ENCODE results near the gene ZC3H18. TPM values are rescaled to one million over a fixed set of nuclear protein-coding genes. Genes with fewer than 3 reads are reported as not detected.
A peak's percentile ranks its signal among the peaks of the same experiment; 100 is the strongest.

Gene ZC3H18
- total RNA-seq, 5 donors from 2014 or later (not counting 1 experiment from before 2014, with no cell fraction given), result 87.0 to 111 (median 91.5) TPM

GRCh38 chr16:88535191-88535856 lies 34.9 kb upstream of the ZC3H18 start:
- Histone ChIP-seq H3K9me3 (no peaks in the 10 kb centered on the region), H3K27me3 (replicated peaks in 1 of 2; ENCODE audit: control insufficient read depth in 2 of 2, extremely low read depth in 1 of 2, insufficient read depth in 2 of 2, low read length in 1 of 2) (peaks cover 0 to 23% of the 10 kb centered on the region in 2 experiments), H3K4me1 (ENCODE audit: control insufficient read depth in 1 of 2, extremely low read depth in 1 of 2, insufficient read depth in 2 of 2, low read length in 2 of 2) (peaks cover 0 to 33% of the 10 kb centered on the region in 2 experiments), H3K36me3 (ENCODE audit: control insufficient read depth in 2 of 2, extremely low read depth in 1 of 2, insufficient read depth in 1 of 2, low read length in 1 of 2) (peaks cover 0 to 6% of the 10 kb centered on the region in 2 donors), H3K4me3 (ENCODE audit: control insufficient read depth in 1 of 2, extremely low read depth in 1 of 2, low read length in 1 of 2) (peak overlapping the region; percentile 26 to 28), H3K27ac (ENCODE audit: low read length) (no peak overlapping the region)
- peaks cover 6 to 17% (median 10%) of the 10 kb centered on the region in 3 donors for H3K4me1 Mint-ChIP-seq
- DNase-seq (no peak), ATAC-seq (replicated peaks in 1 of 4) (no peak)
- peak overlapping the region; percentile 68 to 78 (median 73) for H3K4me3 Mint-ChIP-seq
- H3K9me3 Mint-ChIP-seq, result no peaks in the 10 kb centered on the region
- H3K27ac Mint-ChIP-seq, result peak overlapping the region; percentile 77 to 85
- WGBS (ENCODE audit: insufficient coverage), result 97% methylated on average over 12 of the region's 22 CpGs
- H3K36me3 Mint-ChIP-seq, result no peaks in the 10 kb centered on the region
- H3K27me3 Mint-ChIP-seq, result peaks cover 0 to 4% of the 10 kb centered on the region in 2 donors
- CTCF ChIA-PET, result no interaction called here
- POLR2A ChIA-PET, result no interaction called here

GRCh38 chr16:88535857-88536222 lies 34.4 kb upstream of the ZC3H18 start:
- POLR2A ChIA-PET, result no interaction called here
- WGBS (ENCODE audit: insufficient coverage), result 94% methylated on average over 8 of the region's 9 CpGs

GRCh38 chr16:88536510-88536909 lies 33.7 kb upstream of the ZC3H18 start:
- Mint-ChIP-seq H3K4me3 (peak overlapping the region in 2 of 3 donors; percentile 73 to 78), H3K36me3 (no peaks in the 10 kb centered on the region), H3K9me3 (no peaks in the 10 kb centered on the region), H3K27ac (peak overlapping the region in 1 of 2 donors; percentile 28), H3K27me3 (peaks cover 0 to 11% of the 10 kb centered on the region in 2 donors), H3K4me1 (peaks cover 6 to 17% (median 10%) of the 10 kb centered on the region in 3 donors)
- no peak for ATAC-seq (replicated peaks in 1 of 4)
- Histone ChIP-seq H3K27ac (ENCODE audit: low read length) (no peak overlapping the region), H3K36me3 (ENCODE audit: control insufficient read depth in 2 of 2, extremely low read depth in 1 of 2, insufficient read depth in 1 of 2, low read length in 1 of 2) (peaks cover 0 to 6% of the 10 kb centered on the region in 2 donors), H3K4me3 (ENCODE audit: control insufficient read depth in 1 of 2, extremely low read depth in 1 of 2, low read length in 1 of 2) (no peak overlapping the region), H3K9me3 (no peaks in the 10 kb centered on the region), H3K4me1 (ENCODE audit: control insufficient read depth in 1 of 2, extremely low read depth in 1 of 2, insufficient read depth in 2 of 2, low read length in 2 of 2) (peaks cover 0 to 40% of the 10 kb centered on the region in 2 experiments), H3K27me3 (replicated peaks in 1 of 2; ENCODE audit: control insufficient read depth in 2 of 2, extremely low read depth in 1 of 2, insufficient read depth in 2 of 2, low read length in 1 of 2) (peaks cover 0 to 34% of the 10 kb centered on the region in 2 experiments)
- ChIA-PET CTCF (no interaction called here), POLR2A (interaction anchor here in 1 of 2 donors (0.6 kb wide), 1 partner anchor 580 kb away, joined by 3 read pairs; no protein-coding TSS in a partner anchor)
- no peak for DNase-seq
- 91% methylated on average over 11 of the region's 11 CpGs for WGBS (ENCODE audit: insufficient coverage)

More at GRCh38 chr16:88535857-88536222, 34.4 kb upstream of the ZC3H18 start:
- Mint-ChIP-seq H3K36me3 (no peaks in the 10 kb centered on the region), H3K9me3 (no peaks in the 10 kb centered on the region), H3K27me3 (peaks cover 0 to 6% of the 10 kb centered on the region in 2 donors), H3K4me3 (peak overlapping the region; percentile 67 to 78 (median 73)), H3K4me1 (peaks cover 6 to 17% (median 10%) of the 10 kb centered on the region in 3 donors), H3K27ac (peak overlapping the region; percentile 77 to 85)
- no peak overlapping the region for H3K27ac ChIP-seq (ENCODE audit: low read length)
- H3K4me3 ChIP-seq (ENCODE audit: control insufficient read depth in 1 of 2, extremely low read depth in 1 of 2, low read length in 1 of 2), result no peak overlapping the region
- CTCF ChIA-PET, result no interaction called here
- H3K4me1 ChIP-seq (ENCODE audit: control insufficient read depth in 1 of 2, extremely low read depth in 1 of 2, insufficient read depth in 2 of 2, low read length in 2 of 2), result peaks cover 0 to 37% of the 10 kb centered on the region in 2 experiments
- peaks cover 0 to 28% of the 10 kb centered on the region in 2 experiments for H3K27me3 ChIP-seq (replicated peaks in 1 of 2; ENCODE audit: control insufficient read depth in 2 of 2, extremely low read depth in 1 of 2, insufficient read depth in 2 of 2, low read length in 1 of 2)
- H3K36me3 ChIP-seq (ENCODE audit: control insufficient read depth in 2 of 2, extremely low read depth in 1 of 2, insufficient read depth in 1 of 2, low read length in 1 of 2), result peaks cover 0 to 6% of the 10 kb centered on the region in 2 donors
- H3K9me3 ChIP-seq, result no peaks in the 10 kb centered on the region
- ATAC-seq (replicated peaks in 1 of 4), result no peak
- DNase-seq, result no peak

- peaks cover 0 to 6% of the 10 kb centered on the region in 2 donors for H3K36me3 ChIP-seq (ENCODE audit: control insufficient read depth in 2 of 2, extremely low read depth in 1 of 2, insufficient read depth in 1 of 2, low read length in 1 of 2)
- peaks cover 0 to 40% of the 10 kb centered on the region in 2 experiments for H3K4me1 ChIP-seq (ENCODE audit: control insufficient read depth in 1 of 2, extremely low read depth in 1 of 2, insufficient read depth in 2 of 2, low read length in 2 of 2)
- WGBS (ENCODE audit: insufficient coverage), result 91% methylated on average over 28 of the region's 31 CpGs
- no peaks in the 10 kb centered on the region for H3K9me3 ChIP-seq
- ChIA-PET CTCF (no interaction called here), POLR2A (interaction anchor here in 1 of 2 donors (0.6 kb wide), 1 partner anchor 581 kb away, joined by 3 read pairs; no protein-coding TSS in a partner anchor)
- no peaks in the 10 kb centered on the region for H3K9me3 Mint-ChIP-seq
- no peak overlapping the region for H3K4me3 ChIP-seq (ENCODE audit: control insufficient read depth in 1 of 2, extremely low read depth in 1 of 2, low read length in 1 of 2)
- no peak overlapping the region for H3K27ac Mint-ChIP-seq
- H3K4me3 Mint-ChIP-seq, result no peak overlapping the region
- no peak for ATAC-seq (replicated peaks in 1 of 4)
- DNase-seq, result no peak
- H3K36me3 Mint-ChIP-seq, result no peaks in the 10 kb centered on the region
- peaks cover 0 to 41% of the 10 kb centered on the region in 2 experiments for H3K27me3 ChIP-seq (replicated peaks in 1 of 2; ENCODE audit: control insufficient read depth in 2 of 2, extremely low read depth in 1 of 2, insufficient read depth in 2 of 2, low read length in 1 of 2)
- H3K27me3 Mint-ChIP-seq, result peaks cover 0 to 11% of the 10 kb centered on the region in 2 donors
- peaks cover 6 to 17% (median 10%) of the 10 kb centered on the region in 3 donors for H3K4me1 Mint-ChIP-seq
- no peak overlapping the region for H3K27ac ChIP-seq (ENCODE audit: low read length)
Measured at GRCh38 chr16:88536971-88537751, 33.0 kb upstream of the ZC3H18 start.

- Mint-ChIP-seq H3K36me3 (no peaks in the 10 kb centered on the region), H3K27ac (no peak overlapping the region), H3K27me3 (peaks cover 0 to 11% of the 10 kb centered on the region in 2 donors), H3K9me3 (no peaks in the 10 kb centered on the region), H3K4me1 (peaks cover 6 to 17% (median 10%) of the 10 kb centered on the region in 3 donors), H3K4me3 (no peak overlapping the region)
- no peak overlapping the region for H3K27ac ChIP-seq (ENCODE audit: low read length)
- H3K9me3 ChIP-seq, result no peaks in the 10 kb centered on the region
- peaks cover 0 to 40% of the 10 kb centered on the region in 2 experiments for H3K4me1 ChIP-seq (ENCODE audit: control insufficient read depth in 1 of 2, extremely low read depth in 1 of 2, insufficient read depth in 2 of 2, low read length in 2 of 2)
- no peak for ATAC-seq (replicated peaks in 1 of 4)
- ChIA-PET CTCF (no interaction called here), POLR2A (no interaction called here)
- peaks cover 0 to 3% of the 10 kb centered on the region in 2 donors for H3K36me3 ChIP-seq (ENCODE audit: control insufficient read depth in 2 of 2, extremely low read depth in 1 of 2, insufficient read depth in 1 of 2, low read length in 1 of 2)
- WGBS (ENCODE audit: insufficient coverage), result 78% methylated on average over 4 of the region's 4 CpGs
- no peak for DNase-seq
- H3K4me3 ChIP-seq (ENCODE audit: control insufficient read depth in 1 of 2, extremely low read depth in 1 of 2, low read length in 1 of 2), result no peak overlapping the region
- peaks cover 0 to 48% of the 10 kb centered on the region in 2 experiments for H3K27me3 ChIP-seq (replicated peaks in 1 of 2; ENCODE audit: control insufficient read depth in 2 of 2, extremely low read depth in 1 of 2, insufficient read depth in 2 of 2, low read length in 1 of 2)
Measured at GRCh38 chr16:88537859-88538258, 32.3 kb upstream of the ZC3H18 start.

GRCh38 chr16:88538366-88539060 lies 31.7 kb upstream of the ZC3H18 start:
- peaks cover 6 to 17% (median 10%) of the 10 kb centered on the region in 3 donors for H3K4me1 Mint-ChIP-seq
- ATAC-seq (replicated peaks in 1 of 4) (no peak), DNase-seq (no peak)
- Histone ChIP-seq H3K27ac (ENCODE audit: low read length) (no peak overlapping the region), H3K4me3 (ENCODE audit: control insufficient read depth in 1 of 2, extremely low read depth in 1 of 2, low read length in 1 of 2) (no peak overlapping the region), H3K36me3 (ENCODE audit: control insufficient read depth in 2 of 2, extremely low read depth in 1 of 2, insufficient read depth in 1 of 2, low read length in 1 of 2) (peaks cover 0 to 3% of the 10 kb centered on the region in 2 donors), H3K4me1 (ENCODE audit: control insufficient read depth in 1 of 2, extremely low read depth in 1 of 2, insufficient read depth in 2 of 2, low read length in 2 of 2) (peaks cover 0 to 40% of the 10 kb centered on the region in 2 experiments), H3K9me3 (no peaks in the 10 kb centered on the region), H3K27me3 (replicated peaks in 1 of 2; ENCODE audit: control insufficient read depth in 2 of 2, extremely low read depth in 1 of 2, insufficient read depth in 2 of 2, low read length in 1 of 2) (peaks cover 0 to 50% of the 10 kb centered on the region in 2 experiments)
- WGBS (ENCODE audit: insufficient coverage), result 67% methylated on average over 17 of the region's 23 CpGs
- ChIA-PET CTCF (no interaction called here), POLR2A (no interaction called here)
- H3K27ac Mint-ChIP-seq, result no peak overlapping the region
- peaks cover 2 to 4% (median 3%) of the 10 kb centered on the region in 3 donors for H3K9me3 Mint-ChIP-seq
- peaks cover 4% of the 10 kb centered on the region for H3K36me3 Mint-ChIP-seq
- peaks cover 0 to 11% of the 10 kb centered on the region in 2 donors for H3K27me3 Mint-ChIP-seq
- peak overlapping the region in 1 of 3 donors; percentile 21 for H3K4me3 Mint-ChIP-seq

All from T-cell (primary cell).